Stimulated activated memory B cell treated with anti-CD40 and anti-IgM and Interleukin-4, amounts not matched to agents 10 μg/mL and 1 μg/mL and 100 μg/mL, for 72 hours (primary cell): Measurements from ENCODE around the gene EPN1.

Source experiments
- ATAC-seq: fragments of 150-1000 bp; cut with Tn5 transposase; 2 replicates; pipeline ENCODE4 v1.10.0; 2021
- H3K27ac Mint-ChIP-seq: one replicate; pipeline ENCODE4 v1.8.0; 2022; ENCODE audit warnings: mild to moderate bottlenecking, mixed read lengths
- H3K27me3 Mint-ChIP-seq: one replicate; pipeline ENCODE4 v1.8.0; 2022; ENCODE audit warnings: mixed read lengths
- H3K36me3 Mint-ChIP-seq: one replicate; pipeline ENCODE4 v1.8.0; 2022; ENCODE audit warnings: mixed read lengths
- H3K4me1 Mint-ChIP-seq: one replicate; pipeline ENCODE4 v1.8.0; 2022; ENCODE audit warnings: mixed read lengths
- H3K4me3 Mint-ChIP-seq: one replicate; pipeline ENCODE4 v1.8.0; 2022; ENCODE audit warnings: mild to moderate bottlenecking, moderate library complexity, mixed read lengths
- H3K9me3 Mint-ChIP-seq: one replicate; pipeline ENCODE4 v1.8.0; 2022; ENCODE audit warnings: mixed read lengths

EPN1 gene

DNA sequence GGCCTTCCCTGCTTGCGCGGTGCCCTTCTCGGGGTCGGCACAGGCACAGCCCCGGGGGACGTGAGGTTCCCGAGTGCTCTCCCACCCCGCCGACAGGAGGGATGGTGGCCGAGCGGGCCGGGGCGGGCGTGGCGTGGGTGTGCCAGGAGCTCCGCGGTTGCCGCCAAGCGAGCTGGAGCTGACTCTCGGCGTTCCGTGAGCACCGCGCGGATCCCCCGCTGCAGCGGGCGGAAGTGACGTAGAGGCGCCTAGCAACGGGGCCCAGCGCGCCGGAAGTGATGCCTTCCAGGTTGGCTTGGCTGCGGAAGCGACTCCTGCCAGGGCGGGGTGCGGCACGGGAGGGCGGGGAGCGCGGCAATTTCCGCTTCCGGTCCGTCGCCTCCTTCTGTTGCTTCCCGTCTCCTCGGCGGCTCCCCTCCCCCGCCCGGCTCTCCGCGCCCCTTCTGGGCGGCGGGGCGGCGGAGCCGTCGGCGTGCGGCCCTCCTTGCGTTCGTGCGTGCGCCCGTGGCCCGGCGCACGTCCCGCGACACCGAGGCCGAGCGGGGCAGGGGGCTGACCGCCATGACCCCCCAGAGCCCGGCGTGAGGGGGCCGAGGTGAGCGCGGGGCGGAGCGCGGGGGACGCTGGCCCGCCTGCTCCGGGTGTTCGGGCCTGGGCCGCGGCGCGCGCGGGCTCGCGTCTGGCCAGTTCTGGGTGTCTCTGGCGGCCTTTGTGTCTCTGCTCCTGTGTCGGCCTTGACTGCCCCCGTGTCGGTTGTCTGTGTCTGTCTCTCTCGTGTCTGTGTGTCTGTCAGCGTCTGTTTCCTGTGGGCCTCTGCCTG, at the start of gene EPN1:
Gene EPN1 (plus strand): TSS at position 386 of the 820 bp plus-strand sequence. CDS start 3,402 bp downstream, outside the sequence.
- Mint-ChIP-seq H3K4me1 (peaks cover 84% of the 10 kb centered on the region), H3K9me3 (no peaks in the 10 kb centered on the region), H3K36me3 (peaks cover 67% of the 10 kb centered on the region), H3K27me3 (no peaks in the 10 kb centered on the region), H3K27ac (peak within 1 kb of the TSS; percentile 94), H3K4me3 (peak within 1 kb of the TSS; percentile 98)
- peak; percentile 82 for ATAC-seq

DNA sequence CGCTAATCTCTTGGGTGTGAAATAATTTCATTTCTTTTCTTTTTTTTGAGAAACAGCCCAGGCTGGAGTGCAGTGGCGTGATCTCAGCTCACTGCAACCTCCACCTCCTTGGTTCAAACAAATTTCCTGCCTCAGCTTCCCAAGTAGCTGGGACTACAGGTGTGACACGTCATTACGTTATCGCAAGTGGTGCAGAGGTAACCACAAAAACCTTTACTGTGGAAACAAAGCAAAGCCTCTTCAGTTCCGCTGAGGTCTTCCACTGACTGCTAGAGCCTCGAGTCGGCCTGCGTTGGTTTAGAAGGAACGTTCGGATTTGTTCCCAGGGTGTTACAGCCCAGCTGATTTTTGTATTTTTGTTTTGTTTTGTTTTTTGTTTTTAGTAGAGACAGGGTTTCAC, 48.7 kb upstream of the EPN1 start:
- H3K4me3 Mint-ChIP-seq = no peak overlapping the region
- ATAC-seq = no peak
- H3K4me1 Mint-ChIP-seq = peaks cover 19% of the 10 kb centered on the region
- H3K27ac Mint-ChIP-seq = no peak overlapping the region
- H3K36me3 Mint-ChIP-seq = no peaks in the 10 kb centered on the region
- no peaks in the 10 kb centered on the region for H3K27me3 Mint-ChIP-seq
- no peaks in the 10 kb centered on the region for H3K9me3 Mint-ChIP-seq

GRCh38 chr19:55632463-55632834, 42.6 kb upstream of the EPN1 start:
- Mint-ChIP-seq H3K27me3 (no peaks in the 10 kb centered on the region), H3K4me3 (no peak overlapping the region), H3K36me3 (peaks cover 25% of the 10 kb centered on the region), H3K9me3 (no peaks in the 10 kb centered on the region), H3K27ac (peak overlapping the region; percentile 75), H3K4me1 (peaks cover 44% of the 10 kb centered on the region)
- peak; percentile 68 for ATAC-seq

- Mint-ChIP-seq H3K27ac (peak overlapping the region; percentile 100), H3K9me3 (no peaks in the 10 kb centered on the region), H3K27me3 (no peaks in the 10 kb centered on the region), H3K4me1 (peaks cover 52% of the 10 kb centered on the region), H3K36me3 (peaks cover 35% of the 10 kb centered on the region), H3K4me3 (no peak overlapping the region)
- no peak for ATAC-seq
Observed at GRCh38 chr19:55633861-55634260, 41.2 kb upstream of the EPN1 start.

DNA sequence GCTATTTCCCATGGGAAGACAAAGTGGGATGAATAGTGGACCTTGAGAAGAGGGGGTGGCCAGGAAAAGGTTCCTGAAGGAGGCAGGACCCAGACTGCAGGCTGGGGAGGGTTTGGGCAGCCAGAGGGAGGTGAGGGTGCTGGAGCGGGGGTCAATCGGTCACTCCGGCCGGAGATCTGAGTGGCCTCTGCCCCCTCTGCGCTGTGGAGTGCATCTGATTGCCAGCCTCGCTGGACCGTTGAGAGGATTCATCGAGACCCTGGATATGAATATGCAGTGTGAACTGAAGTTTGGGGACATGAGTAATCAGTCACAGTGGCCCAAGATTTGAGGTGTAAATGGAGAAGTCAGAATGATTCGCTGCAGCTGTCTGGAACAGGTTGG, 39.7 kb upstream of the EPN1 start:
- H3K27ac Mint-ChIP-seq = peak overlapping the region; percentile 100
- H3K27me3 Mint-ChIP-seq = no peaks in the 10 kb centered on the region
- H3K4me1 Mint-ChIP-seq = peaks cover 56% of the 10 kb centered on the region
- H3K4me3 Mint-ChIP-seq = peak overlapping the region; percentile 99
- ATAC-seq = peak; percentile 35
- no peaks in the 10 kb centered on the region for H3K9me3 Mint-ChIP-seq
- H3K36me3 Mint-ChIP-seq = peaks cover 38% of the 10 kb centered on the region

DNA sequence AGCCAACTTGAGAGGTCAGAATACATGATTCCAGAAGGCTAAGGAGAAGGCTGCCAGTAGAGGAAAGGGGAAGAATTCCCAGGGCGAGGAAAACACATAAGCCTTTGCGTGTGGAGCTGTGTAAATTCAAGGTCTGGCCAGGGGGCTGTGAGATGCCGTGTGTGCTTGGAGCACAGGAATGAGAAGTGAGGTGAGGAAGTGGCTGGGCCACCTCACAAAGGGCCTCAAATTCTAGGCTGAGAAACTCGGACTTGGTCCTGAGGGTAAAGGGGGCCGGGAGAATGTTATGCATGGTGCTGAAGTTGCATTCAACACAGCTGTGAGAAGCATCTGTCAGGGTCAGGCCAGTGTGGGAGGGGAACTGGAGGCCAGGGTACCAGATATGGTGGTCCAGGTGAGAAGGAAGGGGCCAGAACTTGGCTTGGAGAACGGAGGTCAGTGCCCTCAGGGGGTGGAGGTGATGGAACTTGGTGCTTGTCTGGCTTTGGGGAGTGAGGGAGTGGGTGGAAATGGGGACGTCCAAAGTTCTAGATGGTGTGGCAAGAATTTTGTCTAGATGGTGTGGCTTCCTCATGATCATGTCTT, 39.1 kb upstream of the EPN1 start:
- ATAC-seq = no peak
- H3K4me3 Mint-ChIP-seq = peak overlapping the region; percentile 99
- H3K9me3 Mint-ChIP-seq = no peaks in the 10 kb centered on the region
- peak overlapping the region; percentile 100 for H3K27ac Mint-ChIP-seq
- peaks cover 59% of the 10 kb centered on the region for H3K4me1 Mint-ChIP-seq
- H3K27me3 Mint-ChIP-seq = no peaks in the 10 kb centered on the region
- H3K36me3 Mint-ChIP-seq = peaks cover 38% of the 10 kb centered on the region

DNA sequence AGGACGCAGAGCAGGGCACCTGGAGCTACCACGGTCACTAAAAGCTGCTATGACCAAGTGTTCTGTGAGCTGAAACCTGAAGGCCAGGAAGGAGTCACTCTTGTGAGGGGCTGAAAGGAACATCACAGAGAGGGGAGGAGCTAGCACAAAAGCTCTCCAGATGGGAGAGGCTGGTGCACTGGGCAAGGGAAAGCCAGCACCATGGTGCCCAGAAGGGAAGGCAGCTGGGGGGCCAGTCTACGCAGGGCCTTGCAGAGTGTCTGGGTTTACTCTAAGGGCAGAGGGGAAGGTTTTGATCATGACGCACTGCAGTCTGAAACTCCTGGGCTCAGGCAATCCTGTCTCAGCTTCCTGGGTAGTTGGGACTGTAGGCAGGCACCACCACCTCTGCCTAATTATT, 38.3 kb upstream of the EPN1 start:
- Mint-ChIP-seq H3K36me3 (peaks cover 38% of the 10 kb centered on the region), H3K27me3 (no peaks in the 10 kb centered on the region), H3K27ac (peak overlapping the region; percentile 100), H3K4me1 (peaks cover 60% of the 10 kb centered on the region), H3K4me3 (peak overlapping the region; percentile 99), H3K9me3 (no peaks in the 10 kb centered on the region)
- no peak for ATAC-seq

DNA sequence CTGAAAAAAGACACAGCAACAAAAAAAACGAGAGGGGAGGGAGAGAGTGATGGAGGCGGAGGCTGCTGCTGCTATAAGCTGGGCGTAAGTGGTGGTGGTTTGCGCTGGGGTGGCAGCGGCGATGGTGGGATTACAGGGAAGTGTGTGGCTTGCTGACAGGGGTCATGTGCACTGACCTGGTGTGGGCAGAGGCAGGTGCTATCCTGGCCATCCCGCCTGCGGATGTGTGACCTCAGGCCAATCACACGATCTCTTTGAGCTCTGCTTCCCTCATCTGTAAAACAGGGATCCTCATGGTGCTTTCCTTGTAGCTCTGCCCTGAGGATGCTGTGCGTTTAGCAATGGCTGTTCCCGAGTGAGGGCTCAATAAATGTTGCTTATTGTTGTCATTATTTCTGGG, 37.5 kb upstream of the EPN1 start:
- H3K9me3 Mint-ChIP-seq = no peaks in the 10 kb centered on the region
- no peaks in the 10 kb centered on the region for H3K27me3 Mint-ChIP-seq
- peak overlapping the region; percentile 3 for H3K4me3 Mint-ChIP-seq
- peak overlapping the region; percentile 100 for H3K27ac Mint-ChIP-seq
- ATAC-seq = no peak
- peaks cover 38% of the 10 kb centered on the region for H3K36me3 Mint-ChIP-seq
- H3K4me1 Mint-ChIP-seq = peaks cover 58% of the 10 kb centered on the region

GRCh38 chr19:55638864-55639359, 36.1 kb upstream of the EPN1 start:
- H3K4me1 Mint-ChIP-seq = peaks cover 66% of the 10 kb centered on the region
- no peak for ATAC-seq
- peaks cover 44% of the 10 kb centered on the region for H3K36me3 Mint-ChIP-seq
- no peak overlapping the region for H3K27ac Mint-ChIP-seq
- no peaks in the 10 kb centered on the region for H3K9me3 Mint-ChIP-seq
- H3K4me3 Mint-ChIP-seq = no peak overlapping the region
- no peaks in the 10 kb centered on the region for H3K27me3 Mint-ChIP-seq

- Mint-ChIP-seq H3K27me3 (no peaks in the 10 kb centered on the region), H3K4me3 (peak overlapping the region; percentile 72), H3K4me1 (peaks cover 73% of the 10 kb centered on the region), H3K27ac (peak overlapping the region; percentile 98), H3K36me3 (peaks cover 45% of the 10 kb centered on the region), H3K9me3 (no peaks in the 10 kb centered on the region)
- ATAC-seq = peak; percentile 6
Observed at GRCh38 chr19:55640043-55640576, 34.9 kb upstream of the EPN1 start.

GRCh38 chr19:55640577-55641425, 34.2 kb upstream of the EPN1 start, which contains the start of gene ZNF580:
Gene ZNF580, plus strand, starts transcription at chr19:55641002. Its CDS starts 1,507 bp downstream, at chr19:55642509.
- Mint-ChIP-seq H3K27ac (peak within 1 kb of the TSS; percentile 98), H3K9me3 (no peaks in the 10 kb centered on the region), H3K4me1 (peaks cover 72% of the 10 kb centered on the region), H3K27me3 (no peaks in the 10 kb centered on the region), H3K36me3 (peaks cover 44% of the 10 kb centered on the region), H3K4me3 (peak within 1 kb of the TSS; percentile 88)
- ATAC-seq = peak; percentile 37

DNA sequence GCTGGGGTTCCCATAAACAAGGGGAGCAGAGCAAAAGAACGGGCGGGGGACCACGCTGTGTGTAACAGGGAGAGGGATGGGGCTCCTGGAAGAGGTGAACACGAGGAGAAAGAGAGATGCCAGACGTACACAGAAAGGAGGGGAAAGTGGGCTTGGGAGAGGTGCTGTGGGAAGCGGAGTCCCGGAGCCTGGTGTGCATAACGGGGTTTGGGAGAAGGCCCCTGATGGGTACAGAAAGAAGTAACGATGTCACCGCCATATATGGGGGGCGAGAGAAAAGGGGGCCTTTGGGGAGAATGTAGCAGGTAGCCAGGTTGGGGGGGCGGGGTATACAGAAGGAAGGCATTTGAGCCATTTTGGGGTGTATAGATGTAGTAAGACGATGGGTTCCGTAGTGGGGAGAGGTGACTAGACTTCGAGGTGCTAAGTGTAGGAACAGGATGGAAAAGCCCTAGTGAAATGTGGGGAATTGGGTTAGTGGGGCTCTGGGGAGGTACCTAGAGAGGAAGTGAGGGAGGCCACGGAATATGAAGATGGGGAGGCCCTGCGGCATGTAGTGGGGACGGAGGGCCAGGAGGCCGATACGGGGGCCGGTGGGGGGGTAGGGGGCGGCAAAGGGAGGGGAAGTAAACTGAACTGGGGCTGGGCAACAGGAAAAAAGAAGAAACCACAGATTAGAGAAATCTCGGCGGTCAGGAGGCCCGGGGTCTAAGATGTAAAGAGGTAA, 33.4 kb upstream of the EPN1 start:
- H3K4me3 Mint-ChIP-seq = peak overlapping the region; percentile 88
- H3K27me3 Mint-ChIP-seq = no peaks in the 10 kb centered on the region
- peaks cover 64% of the 10 kb centered on the region for H3K4me1 Mint-ChIP-seq
- ATAC-seq = no peak
- H3K36me3 Mint-ChIP-seq = peaks cover 41% of the 10 kb centered on the region
- H3K27ac Mint-ChIP-seq = peak overlapping the region; percentile 98
- H3K9me3 Mint-ChIP-seq = no peaks in the 10 kb centered on the region

GRCh38 chr19:55642153-55643002, 32.6 kb upstream of the EPN1 start:
- Mint-ChIP-seq H3K27me3 (no peaks in the 10 kb centered on the region), H3K27ac (peak overlapping the region; percentile 98), H3K4me1 (peaks cover 64% of the 10 kb centered on the region), H3K36me3 (peaks cover 44% of the 10 kb centered on the region), H3K9me3 (no peaks in the 10 kb centered on the region), H3K4me3 (peak overlapping the region; percentile 88)
- peak; percentile 37 for ATAC-seq
